Measurements from ENCODE around the gene IFT57. TPM values are rescaled to one million over a fixed set of nuclear protein-coding genes. Genes with fewer than 3 reads are reported as not detected.
A peak's percentile ranks its signal among the peaks of the same experiment; 100 is the strongest.

The IFT57 gene
- total and polyA plus RNA-seq, 10 of the 15 experiments (the other 5 are each of a cell fraction or from before 2014, with no cell fraction given): 1.8 to 25.0 (median 7.5) TPM

- no peak overlapping the region for H2AFZ ChIP-seq (ENCODE audit: control insufficient read depth, low read depth, low read length)
- TF ChIP-seq USF1 (IDR thresholded peaks at IDR 0.05; ENCODE audit: borderline replicate concordance, extremely low read length, insufficient read depth, low read depth, low read length) (no peak), E2F4 (IDR thresholded peaks at IDR 0.05; ENCODE audit: low read depth, low read length) (no peak), SPI1 (IDR thresholded peaks at IDR 0.05; ENCODE audit: borderline replicate concordance, insufficient read depth, low read depth, low read length) (peak; percentile 41; the same call in 1 of the 2 replicates), SMAD5 (IDR thresholded peaks at IDR 0.05; ENCODE audit: low read depth) (no peak), RELA (IDR thresholded peaks at IDR 0.05; ENCODE audit: borderline replicate concordance, partially characterized antibody) (no peak)
- BruUV-seq (replicated peaks): no TSS peak
- H4K20me1 ChIP-seq (ENCODE audit: control insufficient read depth, insufficient read depth): no peaks in the 10 kb centered on the region
- DNase-seq (ENCODE audit: low read depth, low spot score) (no peak), ATAC-seq (no peak), FAIRE-seq (no peak)
- peak overlapping the region; percentile 43 for H3K4me2 ChIP-seq (ENCODE audit: control insufficient read depth, insufficient read depth)
- H3K9ac ChIP-seq (ENCODE audit: control insufficient read depth, insufficient read depth, low read length): no peak overlapping the region
- 67% methylated on average over 9 of the region's 9 CpGs for WGBS (ENCODE audit: insufficient coverage, insufficient replicate concordance, low lambda C conversion rate, missing lambda C conversion rate)
- H3K27me3 ChIP-seq (replicated peaks in 1 of 2; ENCODE audit: control insufficient read depth in 2 of 2, insufficient read depth in 2 of 2, low read length in 1 of 2): no peaks in the 10 kb centered on the region
- H3K9me3 ChIP-seq (replicated peaks; ENCODE audit: control insufficient read depth, insufficient read depth, low read length): no peaks in the 10 kb centered on the region; the same call in 2 of the 3 replicates
- ChIA-PET RAD21 (ENCODE audit: unreplicated experiment) (interaction anchor here (0.9 to 1.2 kb wide), 3 partner anchors 30 to 257 kb away, joined by 3 read pairs; no protein-coding TSS in a partner anchor), SMC1A (ENCODE audit: uncharacterized antibody, unreplicated experiment) (interaction anchor here (0.8 to 3.2 kb wide), 8 partner anchors 10 to 44 kb away, joined by 3 to 12 read pairs (median 4); no protein-coding TSS in a partner anchor), POLR2A (interaction anchor here (1.1 kb wide), 1 partner anchor 14 kb away, joined by 3 read pairs; no protein-coding TSS in a partner anchor), CTCF (interaction anchor here (1.1 to 1.6 kb wide), 6 partner anchors 8 to 346 kb away, joined by 3 to 5 read pairs (median 3); no protein-coding TSS in a partner anchor)
- peaks cover 52% of the 10 kb centered on the region for H3K4me1 ChIP-seq (ENCODE audit: control insufficient read depth, insufficient read depth, low read length)
- no peak overlapping the region for H3K27ac ChIP-seq (ENCODE audit: control insufficient read depth, insufficient read depth)
- peaks cover 74% of the 10 kb centered on the region for H3K79me2 ChIP-seq (ENCODE audit: control insufficient read depth, insufficient read depth, low read length)
- intact Hi-C loops (cut with micrococcal nuclease; ENCODE audit: unreplicated experiment): no loop called here
- H3K4me3 ChIP-seq: peak overlapping the region; percentile 13; the same call in 1 of the 2 replicates
- H3K36me3 ChIP-seq (ENCODE audit: control insufficient read depth in 2 of 2, insufficient read depth in 2 of 2, low read length in 1 of 2): peaks cover 0 to 17% of the 10 kb centered on the region in 2 experiments; a peak in 1 of 4 replicates
- in situ Hi-C loops (cut with MboI): no loop called here
Observed at GRCh38 chr3:108131475-108132134, 90.6 kb downstream of the IFT57 start.
